Large intestine (tissue), 3 donors: ENCODE data around the gene KCNJ2. TPM values are rescaled to one million over a fixed set of nuclear protein-coding genes. Genes with fewer than 3 reads are reported as not detected.

ENCODE experiments used
- DNase-seq, 2 donors: peaks; one replicate each; pipeline versions ENCODE4 v3.0.0 to v3.0.0-alpha.2; 2013
- H3K27ac ChIP-seq: one replicate; pipeline ENCODE4 v1.5.1; 2013; ENCODE audit warnings: low read length
- H3K27me3 ChIP-seq: 2 replicates; pipeline ENCODE4 v1.6.1; 2013; ENCODE audit warnings: low read length; ENCODE audit not compliant: control insufficient read depth, insufficient read depth
- H3K36me3 ChIP-seq: 2 replicates; pipeline ENCODE4 v1.6.1; 2013; ENCODE audit warnings: low read length; ENCODE audit not compliant: control insufficient read depth, insufficient read depth
- H3K4me1 ChIP-seq: one replicate; pipeline ENCODE4 v1.6.1; 2013; ENCODE audit warnings: low read length; ENCODE audit not compliant: control insufficient read depth, insufficient read depth
- H3K4me3 ChIP-seq: one replicate; pipeline ENCODE4 v1.5.1; 2013; ENCODE audit warnings: low read length
- H3K9me3 ChIP-seq: one replicate; pipeline ENCODE4 v1.6.1; 2013; ENCODE audit warnings: mild to moderate bottlenecking, low read depth, low read length, moderate library complexity; ENCODE audit not compliant: control insufficient read depth
- WGBS: methylation state at CpG from one replicate; pipeline ENCODE4 v1.1.5; 2013; ENCODE audit warnings: low lambda C conversion rate; ENCODE audit not compliant: insufficient coverage; 5-methylcytosine and 5-hydroxymethylcytosine counted together
- polyA plus RNA-seq: library from polyadenylated mRNA; unstranded; fragments of 120-200 nt; gene quantifications from one replicate; pipeline ENCODE4 v1.2.1, GENCODE V29; 2013

KCNJ2 gene
- polyA plus RNA-seq, 1 donor, result 1.4 TPM

- Histone ChIP-seq H3K27ac (no peak overlapping the region), H3K4me3 (no peak overlapping the region), H3K9me3 (no peaks in the 10 kb centered on the region), H3K27me3 (peaks cover 45% of the 10 kb centered on the region), H3K4me1 (peaks cover 5% of the 10 kb centered on the region), H3K36me3 (no peaks in the 10 kb centered on the region)
- no peak for DNase-seq
- WGBS, result no CpG with 5 or more reads among the region's 2 CpGs
These were observed 3.6 kb downstream of the KCNJ2 start for GRCh38 chr17:70172923-70173322.

DNA sequence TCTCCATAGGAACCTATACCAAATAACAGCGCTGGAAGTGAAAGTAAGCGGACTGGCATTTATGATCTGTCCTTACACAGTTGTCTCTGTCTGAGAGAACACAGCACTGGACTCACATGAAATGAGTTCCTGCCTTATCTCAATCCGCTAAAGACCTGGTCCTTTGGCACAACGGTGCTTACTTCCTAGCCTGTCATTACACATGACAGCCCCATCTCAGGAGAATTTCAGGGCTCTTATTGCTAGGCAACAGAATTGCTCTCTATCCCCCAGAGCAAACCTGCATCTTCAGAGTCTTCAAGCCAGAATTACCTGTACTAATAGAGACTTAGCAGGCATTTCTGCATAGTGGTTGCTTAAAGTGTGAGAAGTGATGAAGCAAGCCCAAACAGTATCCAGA lies 4.3 kb downstream of the KCNJ2 start:
- Histone ChIP-seq H3K27me3 (peaks cover 39% of the 10 kb centered on the region), H3K4me1 (peaks cover 5% of the 10 kb centered on the region), H3K27ac (no peak overlapping the region), H3K9me3 (no peaks in the 10 kb centered on the region), H3K36me3 (no peaks in the 10 kb centered on the region), H3K4me3 (no peak overlapping the region)
- no CpG with 5 or more reads among the region's 4 CpGs for WGBS
- no peak for DNase-seq

GRCh38 chr17:70181376-70181775 lies 12.0 kb downstream of the KCNJ2 start:
- DNase-seq, result no peak
- H3K27me3 ChIP-seq, result peaks cover 4% of the 10 kb centered on the region
- H3K4me3 ChIP-seq, result no peak overlapping the region
- H3K36me3 ChIP-seq, result no peaks in the 10 kb centered on the region
- no peak overlapping the region for H3K27ac ChIP-seq
- WGBS, result 82% methylated on average over 4 of the region's 5 CpGs
- no peaks in the 10 kb centered on the region for H3K4me1 ChIP-seq
- H3K9me3 ChIP-seq, result no peaks in the 10 kb centered on the region

DNA sequence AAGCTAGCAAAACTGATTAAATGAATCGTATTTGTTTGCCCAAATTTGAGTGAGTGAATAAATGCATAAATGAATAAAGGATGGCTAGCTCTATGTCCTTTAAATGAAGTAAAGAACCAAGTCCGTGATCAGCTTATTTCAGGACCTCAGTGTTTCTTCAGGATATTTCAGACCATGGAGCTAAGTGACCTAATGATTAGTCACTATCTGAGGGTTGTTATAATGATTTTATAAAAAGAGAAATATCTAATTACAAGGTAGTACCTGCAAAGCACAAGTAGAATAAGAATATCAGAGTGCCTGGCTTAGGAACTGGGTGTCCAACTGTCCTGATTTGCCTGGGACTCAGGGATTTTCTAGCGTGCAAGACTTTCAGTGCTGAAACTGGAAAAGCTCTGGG lies 12.5 kb downstream of the KCNJ2 start:
- Histone ChIP-seq H3K27ac (no peak overlapping the region), H3K27me3 (peaks cover 4% of the 10 kb centered on the region), H3K9me3 (no peaks in the 10 kb centered on the region), H3K36me3 (no peaks in the 10 kb centered on the region), H3K4me3 (no peak overlapping the region), H3K4me1 (no peaks in the 10 kb centered on the region)
- WGBS, result 88% methylated on average over 1 of the region's 3 CpGs
- no peak for DNase-seq

DNA sequence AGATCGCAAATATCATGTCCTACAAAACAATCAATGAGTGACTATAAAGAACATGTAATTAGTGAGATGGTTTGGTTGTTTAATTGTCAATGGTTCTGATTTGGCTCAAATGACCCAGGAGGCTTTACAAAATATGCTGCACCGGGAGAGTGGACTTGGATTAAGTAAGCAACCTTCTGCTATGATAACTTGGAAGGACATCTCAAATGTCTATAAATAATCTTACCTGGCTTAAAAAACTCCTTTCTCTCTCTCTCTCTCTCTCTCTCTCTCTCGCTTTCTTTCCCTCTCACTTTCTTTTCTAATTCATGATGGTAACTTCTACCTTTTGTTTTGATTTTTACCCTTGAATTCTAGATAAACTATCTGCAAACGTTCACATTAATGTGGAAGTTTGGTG lies 14.2 kb downstream of the KCNJ2 start:
- Histone ChIP-seq H3K36me3 (no peaks in the 10 kb centered on the region), H3K4me3 (no peak overlapping the region), H3K27me3 (no peaks in the 10 kb centered on the region), H3K9me3 (no peaks in the 10 kb centered on the region), H3K4me1 (no peaks in the 10 kb centered on the region), H3K27ac (no peak overlapping the region)
- 96% methylated on average over 4 of the region's 4 CpGs for WGBS
- no peak for DNase-seq

DNA sequence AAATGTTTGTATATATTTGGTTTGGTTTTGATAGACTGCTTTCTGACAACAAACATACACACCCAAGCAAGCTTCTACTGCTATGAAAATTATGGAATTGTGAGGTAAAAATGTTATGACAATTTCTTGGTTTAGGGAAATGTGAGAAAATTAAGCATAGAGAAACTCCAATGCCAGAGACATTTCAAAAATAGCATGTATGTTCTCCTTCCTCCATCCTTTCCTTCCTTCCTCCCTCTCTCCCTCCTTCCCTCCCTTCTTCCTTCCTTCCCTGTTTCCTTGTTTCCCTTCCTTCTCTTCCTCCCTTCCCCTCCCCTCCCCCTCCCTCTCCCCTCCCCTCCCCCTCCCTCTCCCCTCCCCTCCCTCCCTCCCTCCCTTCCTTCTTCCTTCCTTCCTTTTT lies 14.9 kb downstream of the KCNJ2 start:
- no peaks in the 10 kb centered on the region for H3K4me1 ChIP-seq
- H3K27ac ChIP-seq, result no peak overlapping the region
- no peak for DNase-seq
- no peaks in the 10 kb centered on the region for H3K27me3 ChIP-seq
- H3K4me3 ChIP-seq, result no peak overlapping the region
- H3K36me3 ChIP-seq, result no peaks in the 10 kb centered on the region
- no peaks in the 10 kb centered on the region for H3K9me3 ChIP-seq

DNA sequence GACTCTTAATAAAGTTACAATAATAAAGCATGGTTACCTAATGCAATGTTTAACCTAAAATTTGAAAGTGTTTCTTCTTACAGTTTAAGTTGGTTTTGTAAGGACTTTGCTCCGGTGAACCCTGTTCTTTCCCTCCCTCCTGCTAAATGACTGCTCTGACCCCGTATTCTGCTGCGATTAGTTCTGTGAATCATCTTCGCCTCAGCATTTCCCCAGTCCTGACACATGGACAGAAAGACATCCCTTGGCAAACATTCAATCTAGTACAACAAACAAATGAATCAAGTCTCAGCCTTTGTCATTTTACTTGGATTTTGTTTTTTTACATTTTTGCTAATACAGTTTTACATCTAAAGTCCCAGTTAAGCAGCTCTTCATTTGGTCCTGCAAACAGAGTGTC lies 15.4 kb downstream of the KCNJ2 start:
- H3K36me3 ChIP-seq, result no peaks in the 10 kb centered on the region
- H3K9me3 ChIP-seq, result no peaks in the 10 kb centered on the region
- WGBS, result 43% methylated on average over 2 of the region's 4 CpGs
- no peak overlapping the region for H3K4me3 ChIP-seq
- H3K27me3 ChIP-seq, result no peaks in the 10 kb centered on the region
- no peak overlapping the region for H3K27ac ChIP-seq
- H3K4me1 ChIP-seq, result no peaks in the 10 kb centered on the region
- no peak for DNase-seq

GRCh38 chr17:70185285-70185684 lies 16.0 kb downstream of the KCNJ2 start:
- Histone ChIP-seq H3K27ac (no peak overlapping the region), H3K27me3 (no peaks in the 10 kb centered on the region)

DNA sequence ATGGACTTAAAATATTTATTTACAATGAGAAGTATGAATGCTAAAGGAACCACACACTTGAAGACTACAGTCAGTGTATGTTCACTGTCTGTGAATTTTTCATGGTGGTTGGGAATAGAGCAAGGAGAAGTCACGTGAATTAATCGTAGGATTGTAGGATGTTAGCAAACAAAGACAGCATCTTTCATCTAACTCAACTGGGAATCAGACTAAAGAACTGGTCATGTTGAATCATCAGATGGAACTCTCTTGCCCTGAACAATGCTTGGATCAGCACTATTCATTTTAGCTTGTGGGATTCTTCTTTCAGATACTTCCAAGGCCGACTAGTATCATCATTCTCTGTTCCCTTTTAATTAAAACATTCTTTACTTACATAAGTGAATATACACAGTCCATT lies 18.1 kb downstream of the KCNJ2 start:
- Histone ChIP-seq H3K4me1 (no peaks in the 10 kb centered on the region), H3K9me3 (no peaks in the 10 kb centered on the region), H3K36me3 (no peaks in the 10 kb centered on the region), H3K4me3 (no peak overlapping the region), H3K27me3 (no peaks in the 10 kb centered on the region), H3K27ac (no peak overlapping the region)
- WGBS, result 100% methylated on average over 1 of the region's 3 CpGs
- DNase-seq, result no peak

More at GRCh38 chr17:70185285-70185684, 16.0 kb downstream of the KCNJ2 start:
- no peak for DNase-seq
- Histone ChIP-seq H3K4me1 (no peaks in the 10 kb centered on the region), H3K4me3 (no peak overlapping the region), H3K9me3 (no peaks in the 10 kb centered on the region), H3K36me3 (no peaks in the 10 kb centered on the region)
- WGBS, result no CpG with 5 or more reads among the region's 3 CpGs

DNA sequence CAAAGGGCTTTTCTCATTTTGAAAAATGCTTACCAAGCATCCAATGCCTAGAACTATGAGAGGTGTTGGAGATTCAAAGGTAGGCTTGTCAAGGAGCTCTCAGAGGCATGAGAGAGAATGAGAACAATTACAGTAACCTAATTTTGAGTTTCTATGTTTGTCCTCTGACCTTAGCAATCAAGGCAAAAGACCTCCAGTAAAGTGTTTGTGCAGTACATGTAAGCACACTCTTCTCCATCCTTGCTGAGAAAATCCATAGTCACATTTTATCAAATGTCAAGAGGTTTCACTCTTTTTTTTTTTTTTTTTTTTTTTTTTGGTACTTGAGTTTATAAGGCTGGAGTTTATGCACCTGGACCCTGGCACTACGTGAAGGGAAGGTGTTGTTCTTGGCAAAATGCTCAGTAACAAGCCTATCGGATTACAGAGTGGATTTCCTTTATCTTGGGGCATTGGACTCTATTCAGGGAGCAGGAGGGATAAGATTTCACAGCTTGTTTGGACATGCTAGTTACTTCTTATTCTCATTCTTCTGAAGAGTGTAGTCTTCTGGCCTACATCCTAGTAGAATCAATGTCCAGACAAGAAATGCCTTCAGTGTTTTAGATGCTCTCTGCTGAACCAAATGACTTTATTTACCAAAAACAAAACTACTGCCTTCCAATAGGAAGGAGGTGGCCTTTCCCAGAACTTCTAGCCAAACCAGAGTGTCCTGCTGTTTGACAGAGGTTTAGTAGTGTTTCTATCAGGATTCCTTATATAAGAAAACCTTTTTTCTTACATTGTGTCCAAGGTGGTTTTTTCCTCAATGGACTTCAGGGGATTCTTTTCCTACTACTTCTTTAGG lies 21.9 kb downstream of the KCNJ2 start:
- Histone ChIP-seq H3K4me3 (no peak overlapping the region), H3K27me3 (no peaks in the 10 kb centered on the region), H3K4me1 (no peaks in the 10 kb centered on the region), H3K9me3 (no peaks in the 10 kb centered on the region), H3K27ac (no peak overlapping the region), H3K36me3 (no peaks in the 10 kb centered on the region)
- WGBS, result no CpG with 5 or more reads among the region's 2 CpGs
- no peak for DNase-seq

DNA sequence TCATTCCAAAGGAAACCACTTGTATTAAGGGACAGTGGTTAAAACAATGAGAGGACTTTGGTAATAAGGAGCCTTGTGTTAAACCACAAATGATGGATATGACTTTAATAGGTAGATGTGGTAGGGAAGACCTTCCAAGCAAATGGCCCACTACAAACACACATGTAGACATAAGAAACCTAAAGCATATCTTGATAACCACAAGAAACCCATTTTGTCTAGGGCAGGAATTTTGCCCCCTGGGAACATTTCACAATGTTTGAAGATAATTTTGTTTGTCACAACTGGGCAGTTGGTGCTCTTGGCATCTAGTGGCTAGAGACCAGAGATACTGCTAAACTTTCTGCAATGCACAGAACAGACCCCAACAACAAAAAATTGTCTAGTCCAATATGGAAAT lies 25.8 kb downstream of the KCNJ2 start:
- H3K4me3 ChIP-seq, result no peak overlapping the region
- H3K27ac ChIP-seq, result no peak overlapping the region
- H3K4me1 ChIP-seq, result no peaks in the 10 kb centered on the region
- H3K27me3 ChIP-seq, result no peaks in the 10 kb centered on the region
- H3K9me3 ChIP-seq, result no peaks in the 10 kb centered on the region
- no peaks in the 10 kb centered on the region for H3K36me3 ChIP-seq
- no peak for DNase-seq
